ENCODE results near the gene OR2G6.
"Not testable (repeated sequence)": the region's sequence is repeated elsewhere in the genome, so short reads cannot be mapped to it uniquely, and the experiment has no call there.

Gene OR2G6

GRCh38 chr1:248570811-248571210 is 62.9 kb downstream of the OR2G6 start:
- H2AFZ ChIP-seq (ENCODE audit: low read length); H3K9ac ChIP-seq (ENCODE audit: low read depth, low read length, poor library complexity, severe bottlenecking); H3K4me2 ChIP-seq (ENCODE audit: low read depth, low read length, poor library complexity, severe bottlenecking); H3K79me2 ChIP-seq (ENCODE audit: insufficient read depth, low read length); H3K36me3 ChIP-seq (ENCODE audit: insufficient read depth, low read length); H3K9me3 ChIP-seq (ENCODE audit: insufficient read depth, low read depth, low read length); H3K4me1 ChIP-seq (ENCODE audit: insufficient read depth, low read length, poor library complexity, severe bottlenecking); H3K27me3 ChIP-seq (ENCODE audit: insufficient read depth, low read length, poor library complexity, severe bottlenecking); H4K20me1 ChIP-seq (ENCODE audit: insufficient read depth, low read length, poor library complexity, severe bottlenecking); H3K4me3 ChIP-seq (ENCODE audit: low read length, poor library complexity, severe bottlenecking); H3K9me2 ChIP-seq (replicated peaks; ENCODE audit: low read depth, low read length); H3F3A ChIP-seq (ENCODE audit: low read depth): not testable (repeated sequence)

- H3K36me3 ChIP-seq (ENCODE audit: insufficient read depth, low read length); H3K9ac ChIP-seq (ENCODE audit: low read depth, low read length, poor library complexity, severe bottlenecking); H3K79me2 ChIP-seq (ENCODE audit: insufficient read depth, low read length); H3K9me3 ChIP-seq (ENCODE audit: insufficient read depth, low read depth, low read length); H4K20me1 ChIP-seq (ENCODE audit: insufficient read depth, low read length, poor library complexity, severe bottlenecking); H3F3A ChIP-seq (ENCODE audit: low read depth); H3K9me2 ChIP-seq (replicated peaks; ENCODE audit: low read depth, low read length); H3K27me3 ChIP-seq (ENCODE audit: insufficient read depth, low read length, poor library complexity, severe bottlenecking); H3K4me2 ChIP-seq (ENCODE audit: low read depth, low read length, poor library complexity, severe bottlenecking); H2AFZ ChIP-seq (ENCODE audit: low read length); H3K4me3 ChIP-seq (ENCODE audit: low read length, poor library complexity, severe bottlenecking); H3K4me1 ChIP-seq (ENCODE audit: insufficient read depth, low read length, poor library complexity, severe bottlenecking): not testable (repeated sequence)
Observed at GRCh38 chr1:248572049-248572448, 64.2 kb downstream of the OR2G6 start.

GRCh38 chr1:248573856-248574255 is 66.0 kb downstream of the OR2G6 start:
- not testable (repeated sequence) for H3K9me2 ChIP-seq (replicated peaks; ENCODE audit: low read depth, low read length); H3K36me3 ChIP-seq (ENCODE audit: insufficient read depth, low read length); H3K79me2 ChIP-seq (ENCODE audit: insufficient read depth, low read length); H3K9me3 ChIP-seq (ENCODE audit: insufficient read depth, low read depth, low read length); H3K27me3 ChIP-seq (ENCODE audit: insufficient read depth, low read length, poor library complexity, severe bottlenecking); H3K4me1 ChIP-seq (ENCODE audit: insufficient read depth, low read length, poor library complexity, severe bottlenecking); H3F3A ChIP-seq (ENCODE audit: low read depth); H2AFZ ChIP-seq (ENCODE audit: low read length); H3K9ac ChIP-seq (ENCODE audit: low read depth, low read length, poor library complexity, severe bottlenecking); H4K20me1 ChIP-seq (ENCODE audit: insufficient read depth, low read length, poor library complexity, severe bottlenecking); H3K4me3 ChIP-seq (ENCODE audit: low read length, poor library complexity, severe bottlenecking); H3K4me2 ChIP-seq (ENCODE audit: low read depth, low read length, poor library complexity, severe bottlenecking)

GRCh38 chr1:248574657-248575056 is 66.8 kb downstream of the OR2G6 start, which contains the start of gene OR2T34:
Gene OR2T34 (minus strand): TSS chr1:248574757. CDS start chr1:248574757, 0 bp downstream.
- H3K27me3 ChIP-seq (ENCODE audit: insufficient read depth, low read length, poor library complexity, severe bottlenecking); H4K20me1 ChIP-seq (ENCODE audit: insufficient read depth, low read length, poor library complexity, severe bottlenecking): not testable (repeated sequence)

GRCh38 chr1:248576260-248576980 is 68.5 kb downstream of the OR2G6 start:
- H3K27me3 ChIP-seq (ENCODE audit: insufficient read depth, low read length, poor library complexity, severe bottlenecking): no peaks in the 10 kb centered on the region
- no peaks in the 10 kb centered on the region for H3K9me2 ChIP-seq (replicated peaks; ENCODE audit: low read depth, low read length)
- no peaks in the 10 kb centered on the region for H3K79me2 ChIP-seq (ENCODE audit: insufficient read depth, low read length)
- no peak overlapping the region for H3K9ac ChIP-seq (ENCODE audit: low read depth, low read length, poor library complexity, severe bottlenecking)
- H3K4me2 ChIP-seq (ENCODE audit: low read depth, low read length, poor library complexity, severe bottlenecking): no peak overlapping the region
- H3K36me3 ChIP-seq (ENCODE audit: insufficient read depth, low read length): no peaks in the 10 kb centered on the region
- no peak overlapping the region for H3K4me3 ChIP-seq (ENCODE audit: low read length, poor library complexity, severe bottlenecking)
- no peak overlapping the region for H2AFZ ChIP-seq (ENCODE audit: low read length)
- no peaks in the 10 kb centered on the region for H3K4me1 ChIP-seq (ENCODE audit: insufficient read depth, low read length, poor library complexity, severe bottlenecking)
- H3F3A ChIP-seq (ENCODE audit: low read depth): no peaks in the 10 kb centered on the region
- no peak for TF ChIP-seq EZH2phosphoT487 (IDR thresholded peaks at IDR 0.05; ENCODE audit: borderline replicate concordance)
- TF ChIP-seq CTCF (conservative IDR thresholded peaks at IDR 0.05; ENCODE audit: low read length): no peak
- no peaks in the 10 kb centered on the region; the same call in 1 of the 2 replicates for H3K9me3 ChIP-seq (ENCODE audit: insufficient read depth, low read depth, low read length)
- no peaks in the 10 kb centered on the region for H4K20me1 ChIP-seq (ENCODE audit: insufficient read depth, low read length, poor library complexity, severe bottlenecking)

More at GRCh38 chr1:248574657-248575056, 66.8 kb downstream of the OR2G6 start, which contains the start of gene OR2T34:
- H3K9me3 ChIP-seq (ENCODE audit: insufficient read depth, low read depth, low read length); H3F3A ChIP-seq (ENCODE audit: low read depth); H3K9ac ChIP-seq (ENCODE audit: low read depth, low read length, poor library complexity, severe bottlenecking); H3K4me1 ChIP-seq (ENCODE audit: insufficient read depth, low read length, poor library complexity, severe bottlenecking); H3K9me2 ChIP-seq (replicated peaks; ENCODE audit: low read depth, low read length); H3K4me2 ChIP-seq (ENCODE audit: low read depth, low read length, poor library complexity, severe bottlenecking); H3K36me3 ChIP-seq (ENCODE audit: insufficient read depth, low read length); H3K4me3 ChIP-seq (ENCODE audit: low read length, poor library complexity, severe bottlenecking); H3K79me2 ChIP-seq (ENCODE audit: insufficient read depth, low read length); H2AFZ ChIP-seq (ENCODE audit: low read length): not testable (repeated sequence)
